ENCODE results near the gene ACP4.

ACP4 gene

GRCh38 chr19:50785329-50785728, 4.9 kb upstream of the ACP4 start:
- H3K27ac ChIP-seq (ENCODE audit: low read depth in 2 of 2, low read length in 2 of 2), result no peak overlapping the region
- H3K4me1 ChIP-seq (ENCODE audit: control insufficient read depth in 2 of 2, insufficient read depth in 2 of 2, low read length in 2 of 2), result no peaks in the 10 kb centered on the region
- H3K36me3 ChIP-seq (ENCODE audit: control insufficient read depth in 2 of 2, insufficient read depth in 2 of 2, low read length in 2 of 2), result no peaks in the 10 kb centered on the region
- peaks cover 6 to 11% of the 10 kb centered on the region in 2 donors for H3K27me3 ChIP-seq (ENCODE audit: control insufficient read depth in 2 of 2, insufficient read depth in 2 of 2, low read length in 2 of 2)
- H3K4me3 ChIP-seq (ENCODE audit: low read length in 2 of 2), result no peak overlapping the region
- H3K9me3 ChIP-seq (ENCODE audit: control insufficient read depth in 2 of 2, low read length in 2 of 2), result no peaks in the 10 kb centered on the region
- H3K9ac ChIP-seq (ENCODE audit: low read depth in 1 of 2, low read length in 2 of 2), result no peak overlapping the region

- Histone ChIP-seq H3K9ac (ENCODE audit: low read depth in 1 of 2, low read length in 2 of 2) (no peak overlapping the region), H3K36me3 (ENCODE audit: control insufficient read depth in 2 of 2, insufficient read depth in 2 of 2, low read length in 2 of 2) (no peaks in the 10 kb centered on the region), H3K9me3 (ENCODE audit: control insufficient read depth in 2 of 2, low read length in 2 of 2) (no peaks in the 10 kb centered on the region), H3K27me3 (ENCODE audit: control insufficient read depth in 2 of 2, insufficient read depth in 2 of 2, low read length in 2 of 2) (peaks cover 0 to 6% of the 10 kb centered on the region in 2 donors), H3K4me1 (ENCODE audit: control insufficient read depth in 2 of 2, insufficient read depth in 2 of 2, low read length in 2 of 2) (peaks cover 0 to 5% of the 10 kb centered on the region in 2 donors), H3K27ac (ENCODE audit: low read depth in 2 of 2, low read length in 2 of 2) (no peak overlapping the region), H3K4me3 (ENCODE audit: low read length in 2 of 2) (no peak overlapping the region)
Observed at GRCh38 chr19:50790922-50791467, 780 bp downstream of the ACP4 start.

- Histone ChIP-seq H3K9ac (ENCODE audit: low read depth in 1 of 2, low read length in 2 of 2) (no peak overlapping the region), H3K27ac (ENCODE audit: low read depth in 2 of 2, low read length in 2 of 2) (no peak overlapping the region), H3K4me3 (ENCODE audit: low read length in 2 of 2) (no peak overlapping the region), H3K4me1 (ENCODE audit: control insufficient read depth in 2 of 2, insufficient read depth in 2 of 2, low read length in 2 of 2) (peaks cover 0 to 5% of the 10 kb centered on the region in 2 donors), H3K9me3 (ENCODE audit: control insufficient read depth in 2 of 2, low read length in 2 of 2) (no peaks in the 10 kb centered on the region), H3K27me3 (ENCODE audit: control insufficient read depth in 2 of 2, insufficient read depth in 2 of 2, low read length in 2 of 2) (peaks cover 0 to 6% of the 10 kb centered on the region in 2 donors), H3K36me3 (ENCODE audit: control insufficient read depth in 2 of 2, insufficient read depth in 2 of 2, low read length in 2 of 2) (no peaks in the 10 kb centered on the region)
Observed at GRCh38 chr19:50791594-50792271, 1.5 kb downstream of the ACP4 start.

GRCh38 chr19:50792272-50793250, 2.3 kb downstream of the ACP4 start:
- no peak overlapping the region for H3K9ac ChIP-seq (ENCODE audit: low read depth in 1 of 2, low read length in 2 of 2)
- H3K9me3 ChIP-seq (ENCODE audit: control insufficient read depth in 2 of 2, low read length in 2 of 2), result no peaks in the 10 kb centered on the region
- H3K27me3 ChIP-seq (ENCODE audit: control insufficient read depth in 2 of 2, insufficient read depth in 2 of 2, low read length in 2 of 2), result peaks cover 0 to 6% of the 10 kb centered on the region in 2 donors
- H3K4me1 ChIP-seq (ENCODE audit: control insufficient read depth in 2 of 2, insufficient read depth in 2 of 2, low read length in 2 of 2), result peaks cover 0 to 5% of the 10 kb centered on the region in 2 donors
- H3K27ac ChIP-seq (ENCODE audit: low read depth in 2 of 2, low read length in 2 of 2), result no peak overlapping the region
- peaks cover under 1 to 4% of the 10 kb centered on the region in 2 donors for H3K36me3 ChIP-seq (ENCODE audit: control insufficient read depth in 2 of 2, insufficient read depth in 2 of 2, low read length in 2 of 2)
- no peak overlapping the region for H3K4me3 ChIP-seq (ENCODE audit: low read length in 2 of 2)

- Histone ChIP-seq H3K27ac (ENCODE audit: low read depth in 2 of 2, low read length in 2 of 2) (no peak overlapping the region), H3K9ac (ENCODE audit: low read depth in 1 of 2, low read length in 2 of 2) (no peak overlapping the region), H3K4me1 (ENCODE audit: control insufficient read depth in 2 of 2, insufficient read depth in 2 of 2, low read length in 2 of 2) (peaks cover 0 to 5% of the 10 kb centered on the region in 2 donors), H3K36me3 (ENCODE audit: control insufficient read depth in 2 of 2, insufficient read depth in 2 of 2, low read length in 2 of 2) (peaks cover 10 to 14% of the 10 kb centered on the region in 2 donors), H3K4me3 (ENCODE audit: low read length in 2 of 2) (no peak overlapping the region), H3K27me3 (ENCODE audit: control insufficient read depth in 2 of 2, insufficient read depth in 2 of 2, low read length in 2 of 2) (peaks cover 0 to 6% of the 10 kb centered on the region in 2 donors), H3K9me3 (ENCODE audit: control insufficient read depth in 2 of 2, low read length in 2 of 2) (no peaks in the 10 kb centered on the region)
Observed at GRCh38 chr19:50793558-50794065, 3.4 kb downstream of the ACP4 start.

GRCh38 chr19:50794074-50794875, 4.1 kb downstream of the ACP4 start:
- Histone ChIP-seq H3K27me3 (ENCODE audit: control insufficient read depth in 2 of 2, insufficient read depth in 2 of 2, low read length in 2 of 2) (peaks cover 0 to 6% of the 10 kb centered on the region in 2 donors), H3K9me3 (ENCODE audit: control insufficient read depth in 2 of 2, low read length in 2 of 2) (no peaks in the 10 kb centered on the region), H3K27ac (ENCODE audit: low read depth in 2 of 2, low read length in 2 of 2) (no peak overlapping the region), H3K4me1 (ENCODE audit: control insufficient read depth in 2 of 2, insufficient read depth in 2 of 2, low read length in 2 of 2) (peaks cover 0 to 5% of the 10 kb centered on the region in 2 donors), H3K9ac (ENCODE audit: low read depth in 1 of 2, low read length in 2 of 2) (no peak overlapping the region), H3K36me3 (ENCODE audit: control insufficient read depth in 2 of 2, insufficient read depth in 2 of 2, low read length in 2 of 2) (peaks cover 15 to 19% of the 10 kb centered on the region in 2 donors), H3K4me3 (ENCODE audit: low read length in 2 of 2) (no peak overlapping the region)

- Histone ChIP-seq H3K27ac (ENCODE audit: low read depth in 2 of 2, low read length in 2 of 2) (no peak overlapping the region), H3K4me1 (ENCODE audit: control insufficient read depth in 2 of 2, insufficient read depth in 2 of 2, low read length in 2 of 2) (peaks cover 0 to 5% of the 10 kb centered on the region in 2 donors), H3K9ac (ENCODE audit: low read depth in 1 of 2, low read length in 2 of 2) (no peak overlapping the region), H3K27me3 (ENCODE audit: control insufficient read depth in 2 of 2, insufficient read depth in 2 of 2, low read length in 2 of 2) (peaks cover 0 to 6% of the 10 kb centered on the region in 2 donors), H3K4me3 (ENCODE audit: low read length in 2 of 2) (no peak overlapping the region), H3K9me3 (ENCODE audit: control insufficient read depth in 2 of 2, low read length in 2 of 2) (no peaks in the 10 kb centered on the region), H3K36me3 (ENCODE audit: control insufficient read depth in 2 of 2, insufficient read depth in 2 of 2, low read length in 2 of 2) (peaks cover 16 to 21% of the 10 kb centered on the region in 2 donors)
Observed at GRCh38 chr19:50794876-50795663, 4.9 kb downstream of the ACP4 start.

- H3K27me3 ChIP-seq (ENCODE audit: control insufficient read depth in 2 of 2, insufficient read depth in 2 of 2, low read length in 2 of 2), result peaks cover 0 to 6% of the 10 kb centered on the region in 2 donors
- peaks cover 0 to 5% of the 10 kb centered on the region in 2 donors for H3K4me1 ChIP-seq (ENCODE audit: control insufficient read depth in 2 of 2, insufficient read depth in 2 of 2, low read length in 2 of 2)
- H3K9ac ChIP-seq (ENCODE audit: low read depth in 1 of 2, low read length in 2 of 2), result no peak overlapping the region
- peaks cover 16 to 22% of the 10 kb centered on the region in 2 donors for H3K36me3 ChIP-seq (ENCODE audit: control insufficient read depth in 2 of 2, insufficient read depth in 2 of 2, low read length in 2 of 2)
- no peak overlapping the region for H3K27ac ChIP-seq (ENCODE audit: low read depth in 2 of 2, low read length in 2 of 2)
- H3K9me3 ChIP-seq (ENCODE audit: control insufficient read depth in 2 of 2, low read length in 2 of 2), result no peaks in the 10 kb centered on the region
- no peak overlapping the region for H3K4me3 ChIP-seq (ENCODE audit: low read length in 2 of 2)
Observed at GRCh38 chr19:50795664-50796073, 5.5 kb downstream of the ACP4 start.

GRCh38 chr19:50796128-50796633, 6.0 kb downstream of the ACP4 start:
- Histone ChIP-seq H3K27me3 (ENCODE audit: control insufficient read depth in 2 of 2, insufficient read depth in 2 of 2, low read length in 2 of 2) (peaks cover 0 to 6% of the 10 kb centered on the region in 2 donors), H3K4me3 (ENCODE audit: low read length in 2 of 2) (no peak overlapping the region), H3K36me3 (ENCODE audit: control insufficient read depth in 2 of 2, insufficient read depth in 2 of 2, low read length in 2 of 2) (peaks cover 17 to 26% of the 10 kb centered on the region in 2 donors), H3K9me3 (ENCODE audit: control insufficient read depth in 2 of 2, low read length in 2 of 2) (no peaks in the 10 kb centered on the region), H3K4me1 (ENCODE audit: control insufficient read depth in 2 of 2, insufficient read depth in 2 of 2, low read length in 2 of 2) (peaks cover 0 to 5% of the 10 kb centered on the region in 2 donors), H3K27ac (ENCODE audit: low read depth in 2 of 2, low read length in 2 of 2) (no peak overlapping the region), H3K9ac (ENCODE audit: low read depth in 1 of 2, low read length in 2 of 2) (no peak overlapping the region)

Data from mucosa of rectum (tissue), 2 donors.